Embryonic facial prominence (tissue), 1 donor: ENCODE results near the gene LYPD8.

ENCODE experiments used
- DNase-seq: peaks from one replicate; pipeline ENCODE4 v3.0.0-alpha.2; 2016; ENCODE audit errors: extremely low spot score

Gene LYPD8

GRCh38 chr1:248757784-248758195, 2.2 kb upstream of the LYPD8 start:
- DNase-seq = no peak

DNA sequence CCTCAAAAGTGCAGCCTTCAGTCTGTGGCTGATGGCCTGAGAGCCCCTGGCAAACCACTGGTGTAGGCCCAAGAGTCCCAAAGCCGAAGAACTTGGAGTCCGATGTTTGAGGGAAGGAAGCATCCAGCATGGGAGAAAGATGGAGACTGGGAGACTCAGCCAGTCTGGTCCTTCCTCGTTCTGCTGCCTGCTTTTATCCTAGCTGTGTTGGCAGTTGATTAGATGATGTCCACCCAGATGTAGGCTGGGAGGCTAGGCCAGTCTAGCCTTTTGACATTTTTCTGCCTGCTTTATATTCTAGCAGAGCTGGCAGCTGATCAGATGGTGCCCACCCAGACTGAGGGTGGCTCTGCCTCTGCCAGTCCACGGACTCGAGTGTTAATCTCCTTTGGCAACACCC, 1.1 kb upstream of the LYPD8 start:
- no peak for DNase-seq

DNA sequence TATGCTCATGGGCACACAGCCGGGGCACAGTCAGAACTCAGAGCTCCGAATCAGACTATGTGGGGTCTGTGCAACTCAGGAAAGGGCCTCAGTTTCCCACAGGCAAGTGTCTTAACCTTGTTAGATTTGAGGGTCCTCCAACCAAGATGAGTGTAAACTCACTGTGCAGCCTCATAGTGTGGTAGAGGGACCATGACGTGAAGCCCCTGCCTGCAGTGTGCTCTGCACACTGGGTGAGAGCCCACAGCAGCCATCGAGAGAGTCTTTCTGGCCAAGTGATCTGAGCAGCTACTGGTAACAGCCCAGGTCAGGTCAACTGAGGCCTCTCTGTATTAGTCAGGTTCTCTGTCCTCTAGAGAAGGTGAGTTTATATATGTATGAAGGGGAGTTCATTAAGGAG, 592 bp upstream of the LYPD8 start:
- no peak for DNase-seq

GRCh38 chr1:248753708-248754280, 1.8 kb downstream of the LYPD8 start:
- DNase-seq = no peak

DNA sequence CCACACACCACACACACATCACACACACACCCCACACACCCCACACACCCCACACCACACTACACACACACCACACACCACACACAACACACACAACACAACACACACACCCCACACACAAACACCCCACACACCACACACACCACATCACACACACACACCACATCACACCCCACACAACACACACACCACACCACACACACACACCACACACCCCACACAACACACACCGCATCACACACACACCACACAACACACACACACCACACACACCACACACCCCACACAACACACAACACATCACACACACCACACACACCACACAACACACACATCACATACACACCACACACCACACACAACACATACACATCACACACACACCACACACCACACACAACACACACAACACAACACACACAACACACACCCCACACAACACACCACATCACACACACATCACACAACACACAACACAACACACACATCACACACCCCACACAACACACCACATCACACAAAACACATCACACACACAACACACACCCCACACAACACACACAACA, 2.4 kb downstream of the LYPD8 start:
- DNase-seq = no peak

DNA sequence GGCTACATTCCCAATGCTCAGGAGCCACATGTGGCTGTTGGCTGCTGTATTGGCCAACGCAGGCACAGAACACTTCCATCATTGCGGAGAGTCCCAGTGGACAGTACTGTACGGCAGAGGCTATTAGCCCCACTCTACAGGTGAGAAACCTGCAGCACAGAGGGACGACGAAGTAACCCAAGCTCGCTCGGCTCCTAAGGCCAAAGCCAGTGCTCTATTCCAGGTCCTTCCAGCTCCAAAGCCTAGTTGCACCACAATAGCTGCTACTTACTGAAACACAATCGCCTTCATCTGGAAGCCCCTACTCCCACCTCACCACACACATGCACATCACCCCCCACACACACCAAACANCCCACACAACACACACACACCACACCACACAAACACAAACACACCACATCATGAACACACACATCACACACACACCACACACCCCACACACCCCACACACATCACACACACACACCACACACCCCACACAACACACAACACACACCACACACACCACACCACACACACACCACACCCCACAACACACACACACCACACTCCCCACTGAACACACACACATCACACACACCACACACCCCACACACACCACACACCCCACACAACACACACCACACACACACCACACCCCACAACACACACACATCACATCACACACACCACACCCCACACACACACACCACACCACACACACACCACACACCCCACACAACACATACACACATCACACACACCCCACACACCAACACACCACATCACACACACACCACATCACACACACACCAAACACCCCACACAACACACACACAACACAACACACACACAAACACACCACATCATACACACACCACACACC, 3.2 kb downstream of the LYPD8 start:
- no peak for DNase-seq

GRCh38 chr1:248751635-248752034, 3.9 kb downstream of the LYPD8 start:
- no peak for DNase-seq

DNA sequence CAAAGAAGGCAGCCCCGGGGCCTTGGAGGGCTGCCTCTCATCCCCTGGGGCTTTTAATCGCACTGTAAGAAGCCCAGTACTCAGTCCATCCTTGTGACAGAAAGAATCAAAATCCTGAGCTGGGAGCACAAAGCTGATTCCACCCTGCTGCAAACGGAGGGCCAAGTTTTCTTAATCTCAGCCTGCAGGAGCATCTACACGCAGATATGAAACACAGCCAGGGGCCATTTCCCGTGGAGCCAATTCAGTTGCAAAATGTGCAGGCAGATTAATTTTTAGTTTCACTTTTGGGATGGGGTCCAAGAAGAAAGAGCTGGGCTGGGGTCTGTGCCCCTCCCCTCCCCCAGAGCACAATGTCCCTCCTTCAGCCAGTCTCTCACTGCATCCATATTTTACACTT, 4.4 kb downstream of the LYPD8 start:
- DNase-seq = no peak

GRCh38 chr1:248750496-248750895, 5.1 kb downstream of the LYPD8 start:
- no peak for DNase-seq

DNA sequence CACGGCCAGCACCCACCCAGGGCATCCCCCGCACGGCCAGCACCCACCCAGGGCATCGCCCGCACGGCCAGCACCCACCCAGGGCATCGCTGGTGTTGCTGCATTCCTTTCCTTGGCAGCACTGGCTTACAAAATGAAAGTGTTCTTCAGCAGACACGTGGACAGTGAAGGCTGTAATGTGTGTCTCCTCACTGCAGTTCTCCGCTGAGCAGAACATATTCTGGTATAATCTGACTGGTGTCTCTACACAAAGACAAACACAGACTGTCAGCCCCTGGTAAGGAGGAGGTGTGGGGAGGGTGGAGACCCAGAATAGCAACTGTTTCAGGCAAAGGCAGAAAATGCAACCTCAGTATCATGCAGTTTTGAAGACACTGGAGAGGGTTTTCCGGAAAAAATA, 7.3 kb downstream of the LYPD8 start:
- no peak for DNase-seq

- DNase-seq = no peak
Measured at GRCh38 chr1:248740876-248741275, 14.7 kb downstream of the LYPD8 start.

DNA sequence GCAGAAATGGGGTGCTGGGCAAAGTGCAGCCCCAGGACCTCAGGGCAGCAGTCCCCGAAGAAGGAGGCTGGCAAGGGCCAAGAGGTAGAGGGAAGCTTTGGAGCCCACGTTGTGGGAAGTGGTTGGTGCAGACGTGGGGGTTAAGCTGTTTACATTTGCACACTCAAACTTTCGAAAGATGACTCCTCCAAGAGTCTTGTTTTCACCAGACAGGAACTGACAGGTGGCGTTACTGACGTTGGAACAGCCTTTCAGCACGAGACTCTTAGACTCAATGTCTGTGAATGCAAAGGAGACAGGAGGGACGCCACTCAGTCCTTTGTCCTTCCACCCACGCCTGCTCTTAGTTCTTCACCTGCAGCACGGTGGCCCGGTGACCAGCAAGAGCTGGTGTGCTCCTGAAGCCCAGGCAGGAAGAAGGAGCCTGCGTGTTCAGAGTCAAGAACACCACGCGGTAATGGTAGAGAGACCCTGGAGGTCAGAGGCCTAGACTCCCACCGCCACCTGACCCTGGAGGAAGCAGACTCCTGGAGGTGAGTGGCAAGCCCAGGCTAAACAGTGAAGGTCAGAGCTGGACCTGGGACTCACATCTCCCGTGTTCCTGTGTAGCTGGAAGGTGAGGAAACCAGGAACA, 15.9 kb downstream of the LYPD8 start:
- DNase-seq = no peak

DNA sequence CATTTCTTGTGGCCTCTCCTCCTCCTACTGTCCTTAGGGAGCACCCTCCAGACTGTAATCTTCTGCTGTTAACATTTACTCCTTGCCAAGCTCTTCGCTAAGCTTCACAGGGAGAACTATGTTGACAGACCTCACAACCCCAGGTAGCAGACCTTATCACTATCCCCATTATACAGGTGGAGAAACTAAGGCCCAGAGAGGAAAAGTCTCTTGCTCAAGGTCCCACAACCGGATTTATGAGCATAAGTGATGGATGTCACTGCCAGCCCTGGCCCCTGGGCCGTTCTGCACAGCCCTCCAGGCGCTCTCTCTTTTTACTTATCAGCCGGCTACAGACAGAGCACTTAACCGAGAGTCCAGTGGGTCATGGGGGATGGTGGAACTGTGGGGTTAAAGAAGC, 18.1 kb downstream of the LYPD8 start:
- DNase-seq = no peak

- no peak for DNase-seq
Measured at GRCh38 chr1:248736977-248737376, 18.6 kb downstream of the LYPD8 start.

GRCh38 chr1:248733566-248733965, 22.0 kb downstream of the LYPD8 start:
- no peak for DNase-seq

DNA sequence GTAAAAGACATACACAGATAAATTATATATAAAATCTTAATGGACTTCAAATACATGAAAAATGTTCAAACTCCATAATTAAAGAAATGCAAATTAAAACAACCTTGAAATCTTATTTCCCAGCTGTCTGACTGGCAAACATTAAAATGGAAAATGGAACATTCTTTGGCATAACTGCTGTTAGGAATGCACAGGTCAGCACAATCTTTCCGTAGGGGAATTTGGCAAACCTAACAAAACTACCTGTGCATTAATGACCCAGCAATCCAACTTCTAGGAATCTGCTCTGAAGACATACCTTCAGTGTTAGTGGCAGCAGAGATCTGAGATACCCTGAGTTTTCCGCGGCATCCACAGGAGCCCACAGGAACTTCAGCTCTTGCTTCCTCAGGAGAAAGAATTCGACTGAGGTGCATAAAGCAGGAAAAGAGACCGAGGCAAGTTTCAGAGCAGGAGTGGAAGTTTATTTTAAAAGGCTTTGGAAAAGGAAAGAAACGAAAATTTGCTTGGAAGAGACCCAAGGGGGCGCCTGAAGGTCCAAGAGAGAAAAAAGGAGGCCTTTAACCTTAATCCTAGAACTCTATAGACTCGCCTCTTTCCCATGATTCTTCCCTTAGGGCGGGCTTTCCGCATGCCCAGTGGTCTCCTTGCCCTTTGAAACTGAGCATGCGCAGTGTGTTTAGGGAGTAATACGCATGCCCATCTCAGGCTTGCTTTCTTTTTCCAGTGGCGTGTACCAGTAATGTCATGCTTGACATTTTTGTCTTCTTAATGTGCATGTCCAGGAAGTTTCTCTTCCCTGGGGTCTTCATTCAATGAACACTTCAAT, 24.8 kb downstream of the LYPD8 start:
- no peak for DNase-seq

DNA sequence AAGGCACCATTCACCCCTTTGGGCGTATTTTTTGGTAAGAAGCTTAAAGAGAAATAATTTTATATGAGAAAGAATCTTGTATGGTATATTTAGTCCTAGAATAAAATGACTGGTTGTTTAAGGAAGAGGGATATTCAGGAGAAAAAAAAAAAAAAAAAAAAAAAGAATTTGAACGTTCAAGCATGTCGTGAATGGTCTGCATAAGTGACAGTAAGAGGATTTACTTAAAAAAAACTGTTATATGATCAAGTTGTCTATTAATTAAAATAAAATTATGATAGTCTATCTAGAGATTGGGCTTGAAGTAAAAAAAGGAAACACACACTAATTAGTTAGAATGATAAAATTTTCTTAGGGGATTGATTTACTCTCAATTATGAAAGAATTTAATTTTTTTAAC, 41.3 kb downstream of the LYPD8 start:
- DNase-seq = no peak

GRCh38 chr1:248710305-248710900, 45.2 kb downstream of the LYPD8 start:
- DNase-seq = no peak

GRCh38 chr1:248704606-248705005, 51.0 kb downstream of the LYPD8 start:
- DNase-seq = no peak

DNA sequence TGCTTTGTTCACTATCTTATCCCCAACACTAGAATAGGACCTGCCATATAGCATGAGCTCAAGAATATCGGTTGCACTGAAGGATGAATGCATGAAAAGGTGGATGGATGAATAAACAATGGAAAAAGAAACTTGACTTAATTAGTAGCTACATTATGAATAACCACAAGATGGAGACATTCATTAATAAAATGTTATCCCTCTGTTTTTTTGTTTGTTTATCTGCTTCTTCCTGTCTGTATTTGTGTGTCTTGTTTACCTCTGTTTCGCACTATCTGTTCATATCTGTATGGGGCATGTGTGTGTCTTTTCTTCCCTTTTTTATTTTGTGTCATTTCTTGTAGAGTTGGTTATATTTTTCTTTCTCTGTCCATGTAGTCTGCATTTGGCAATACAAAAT, 51.9 kb downstream of the LYPD8 start:
- DNase-seq = no peak

GRCh38 chr1:248702714-248703113, 52.8 kb downstream of the LYPD8 start, which contains the start of gene OR14I1:
OR14I1 (minus strand) TSS chr1:248702766.
- no peak for DNase-seq
